ENCODE results near the gene GPX4. TPM values are rescaled to one million over a fixed set of nuclear protein-coding genes. Genes with fewer than 3 reads are reported as not detected.

Gene GPX4
- total and polyA plus RNA-seq, 2 of the 13 experiments (the other 11 are each of a cell fraction or from before 2014, with no cell fraction given) = 535 to 613 TPM

GRCh38 chr19:1064661-1065605 is 38.9 kb upstream of the GPX4 start (continued):
- no peak for TF ChIP-seq ESRRA (CRISPR knock-in tag; IDR thresholded peaks at IDR 0.05; ENCODE audit: low read depth)
- TF ChIP-seq PHF21A (CRISPR knock-in tag; IDR thresholded peaks at IDR 0.05) = no peak
- no peak for TF ChIP-seq CC2D1A (CRISPR knock-in tag; IDR thresholded peaks at IDR 0.05)
- no peak for TF ChIP-seq HOXA7 (CRISPR knock-in tag; IDR thresholded peaks at IDR 0.05)
- TF ChIP-seq ZNF282 (IDR thresholded peaks at IDR 0.05; ENCODE audit: partially characterized antibody) = no peak
- no peak for TF ChIP-seq HINFP (CRISPR knock-in tag; IDR thresholded peaks at IDR 0.05; ENCODE audit: low read depth)
- TF ChIP-seq HOXA9 (CRISPR knock-in tag; IDR thresholded peaks at IDR 0.05; ENCODE audit: borderline replicate concordance) = no peak
- no peak for TF ChIP-seq PHB2 (IDR thresholded peaks at IDR 0.05; ENCODE audit: partially characterized antibody)
- no peak for TF ChIP-seq MEIS1 (CRISPR knock-in tag; IDR thresholded peaks at IDR 0.05; ENCODE audit: borderline replicate concordance)
- no peak for TF ChIP-seq KDM6A (CRISPR knock-in tag; IDR thresholded peaks at IDR 0.05; ENCODE audit: low read depth)
- TF ChIP-seq NCOA2 (CRISPR knock-in tag; IDR thresholded peaks at IDR 0.05) = no peak
- peak; percentile 81 for TF ChIP-seq ZNF232 (CRISPR knock-in tag; IDR thresholded peaks at IDR 0.05; ENCODE audit: borderline replicate concordance)
- peak; percentile 77; the same call in 1 of the 2 replicates for TF ChIP-seq ZNF773 (CRISPR knock-in tag; IDR thresholded peaks at IDR 0.05; ENCODE audit: borderline replicate concordance)
- no peak for TF ChIP-seq HCFC1 (IDR thresholded peaks at IDR 0.05; ENCODE audit: low read depth, low read length)
- no peak for TF ChIP-seq MED13 (CRISPR knock-in tag; IDR thresholded peaks at IDR 0.05)
- TF ChIP-seq SMARCC2 (IDR thresholded peaks at IDR 0.05) = no peak
- TF ChIP-seq ZNF160 (CRISPR knock-in tag; IDR thresholded peaks at IDR 0.05) = no peak
- no peak for TF ChIP-seq SKI (IDR thresholded peaks at IDR 0.05; ENCODE audit: partially characterized antibody)
- 0 out of 2 replicates have a peak, but pooled peaks have one; percentile 38 for TF ChIP-seq ZSCAN9 (CRISPR knock-in tag; IDR thresholded peaks at IDR 0.05; ENCODE audit: borderline replicate concordance)
- no peak for TF ChIP-seq SYNCRIP (IDR thresholded peaks at IDR 0.05; ENCODE audit: insufficient read depth, low read depth, low read length)
- TF ChIP-seq TP53 (CRISPR knock-in tag; conservative IDR thresholded peaks at IDR 0.05) = no peak
- peak; percentile 91 for TF ChIP-seq MAX (IDR thresholded peaks at IDR 0.05)
- no peak for TF ChIP-seq NFIB (CRISPR knock-in tag; IDR thresholded peaks at IDR 0.05; ENCODE audit: borderline replicate concordance)
- no peak for TF ChIP-seq MTA3 (CRISPR knock-in tag; IDR thresholded peaks at IDR 0.05)
- TF ChIP-seq ZNF281 (CRISPR knock-in tag; IDR thresholded peaks at IDR 0.05; ENCODE audit: borderline replicate concordance) = no peak
- no peak for TF ChIP-seq ZNF124 (CRISPR knock-in tag; IDR thresholded peaks at IDR 0.05)
- no peak for TF ChIP-seq ZNF782 (CRISPR knock-in tag; IDR thresholded peaks at IDR 0.05; ENCODE audit: borderline replicate concordance)
- TF ChIP-seq REPIN1 (CRISPR knock-in tag; IDR thresholded peaks at IDR 0.05; ENCODE audit: borderline replicate concordance, low read depth) = no peak
